IPS-18c (cell line): ENCODE data around the gene CEP164.
"Not testable (repeated sequence)": the region's sequence is repeated elsewhere in the genome, so short reads cannot be mapped to it uniquely, and the experiment has no call there.

Experiments used
- H3K4me3 ChIP-seq: 2 replicates; pipeline ENCODE4 v1.7.0; 2013; ENCODE audit warnings: low read depth, mild to moderate bottlenecking, low read length, moderate library complexity; ENCODE audit not compliant: insufficient read depth
- H3K9me3 ChIP-seq: one replicate; pipeline ENCODE4 v1.6.1; 2013; ENCODE audit warnings: mild to moderate bottlenecking, low read length, moderate library complexity; ENCODE audit not compliant: control insufficient read depth, insufficient read depth

Gene CEP164

GRCh38 chr11:117438371-117439000 lies 110.8 kb downstream of the CEP164 start:
- Histone ChIP-seq H3K4me3 (no peak overlapping the region), H3K9me3 (no peaks in the 10 kb centered on the region)

- Histone ChIP-seq H3K4me3 (no peak overlapping the region), H3K9me3 (no peaks in the 10 kb centered on the region)
Measured at GRCh38 chr11:117439256-117439655, 111.6 kb downstream of the CEP164 start.

- no peaks in the 10 kb centered on the region for H3K9me3 ChIP-seq
- H3K4me3 ChIP-seq: no peak overlapping the region
Measured at GRCh38 chr11:117440258-117440657, 112.6 kb downstream of the CEP164 start.

GRCh38 chr11:117441146-117441975 lies 113.7 kb downstream of the CEP164 start:
- peaks cover under 1% of the 10 kb centered on the region for H3K9me3 ChIP-seq

GRCh38 chr11:117442049-117442868 lies 114.6 kb downstream of the CEP164 start:
- Histone ChIP-seq H3K4me3 (no peak overlapping the region), H3K9me3 (peaks cover 3% of the 10 kb centered on the region)

More at GRCh38 chr11:117441146-117441975, 113.7 kb downstream of the CEP164 start:
- H3K4me3 ChIP-seq: no peak overlapping the region

- Histone ChIP-seq H3K9me3 (peaks cover 3% of the 10 kb centered on the region), H3K4me3 (no peak overlapping the region)
Measured at GRCh38 chr11:117442869-117443239, 115.2 kb downstream of the CEP164 start.

- H3K4me3 ChIP-seq: no peak overlapping the region
- H3K9me3 ChIP-seq: peaks cover 3% of the 10 kb centered on the region
Measured at GRCh38 chr11:117443266-117444186, 115.9 kb downstream of the CEP164 start.

GRCh38 chr11:117444256-117444655 lies 116.6 kb downstream of the CEP164 start:
- no peak overlapping the region for H3K4me3 ChIP-seq

GRCh38 chr11:117444711-117445658 lies 117.3 kb downstream of the CEP164 start:
- H3K9me3 ChIP-seq: peaks cover 3% of the 10 kb centered on the region
- no peak overlapping the region for H3K4me3 ChIP-seq

More at GRCh38 chr11:117444256-117444655, 116.6 kb downstream of the CEP164 start:
- peaks cover 3% of the 10 kb centered on the region for H3K9me3 ChIP-seq

GRCh38 chr11:117449111-117449693 lies 121.5 kb downstream of the CEP164 start:
- H3K4me3 ChIP-seq: no peak overlapping the region
- H3K9me3 ChIP-seq: peaks cover 3% of the 10 kb centered on the region

- no peak overlapping the region for H3K4me3 ChIP-seq
- no peaks in the 10 kb centered on the region for H3K9me3 ChIP-seq
Measured at GRCh38 chr11:117453886-117454563, 126.4 kb downstream of the CEP164 start.

- Histone ChIP-seq H3K9me3 (no peaks in the 10 kb centered on the region), H3K4me3 (no peak overlapping the region)
Measured at GRCh38 chr11:117454564-117454917, 126.9 kb downstream of the CEP164 start.

- Histone ChIP-seq H3K9me3 (no peaks in the 10 kb centered on the region), H3K4me3 (no peak overlapping the region)
Measured at GRCh38 chr11:117456027-117456720, 128.5 kb downstream of the CEP164 start.

GRCh38 chr11:117456721-117457029 lies 129.0 kb downstream of the CEP164 start:
- not testable (repeated sequence) for H3K9me3 ChIP-seq, H3K4me3 ChIP-seq
